ENCODE results near the gene KHK.

DNA sequence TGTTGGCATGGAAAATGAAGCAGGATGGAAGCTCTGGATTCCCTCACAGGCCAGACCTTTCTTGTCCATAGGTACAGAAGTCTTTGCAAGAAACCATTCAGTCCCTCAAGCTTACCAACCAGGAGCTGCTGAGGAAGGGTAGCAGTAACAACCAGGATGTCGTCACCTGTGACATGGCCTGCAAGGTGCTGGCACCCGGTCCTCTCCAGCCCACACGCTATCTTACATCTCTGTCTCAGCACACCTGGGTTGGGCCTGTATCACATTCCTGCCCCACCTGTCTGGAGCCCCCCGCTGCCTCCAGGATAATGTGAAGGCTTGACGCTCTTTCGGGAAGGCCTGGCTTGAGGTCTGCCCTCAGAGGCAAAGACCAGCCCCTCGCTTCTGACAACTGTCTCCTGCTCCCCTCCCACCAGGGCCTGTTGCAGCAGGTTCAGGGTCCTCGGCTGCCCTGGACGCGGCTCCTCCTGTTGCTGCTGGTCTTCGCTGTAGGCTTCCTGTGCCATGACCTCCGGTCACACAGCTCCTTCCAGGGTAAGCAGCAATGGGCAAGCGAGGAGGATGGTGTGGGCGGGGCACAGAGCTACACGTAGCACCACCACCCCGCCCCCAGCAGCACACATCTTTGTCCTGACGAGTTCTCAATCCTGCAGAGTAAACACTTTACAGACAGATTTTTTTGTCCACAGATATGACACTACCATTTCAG lies 47.8 kb upstream of the KHK start:
- TF ChIP-seq, protein P1, sequence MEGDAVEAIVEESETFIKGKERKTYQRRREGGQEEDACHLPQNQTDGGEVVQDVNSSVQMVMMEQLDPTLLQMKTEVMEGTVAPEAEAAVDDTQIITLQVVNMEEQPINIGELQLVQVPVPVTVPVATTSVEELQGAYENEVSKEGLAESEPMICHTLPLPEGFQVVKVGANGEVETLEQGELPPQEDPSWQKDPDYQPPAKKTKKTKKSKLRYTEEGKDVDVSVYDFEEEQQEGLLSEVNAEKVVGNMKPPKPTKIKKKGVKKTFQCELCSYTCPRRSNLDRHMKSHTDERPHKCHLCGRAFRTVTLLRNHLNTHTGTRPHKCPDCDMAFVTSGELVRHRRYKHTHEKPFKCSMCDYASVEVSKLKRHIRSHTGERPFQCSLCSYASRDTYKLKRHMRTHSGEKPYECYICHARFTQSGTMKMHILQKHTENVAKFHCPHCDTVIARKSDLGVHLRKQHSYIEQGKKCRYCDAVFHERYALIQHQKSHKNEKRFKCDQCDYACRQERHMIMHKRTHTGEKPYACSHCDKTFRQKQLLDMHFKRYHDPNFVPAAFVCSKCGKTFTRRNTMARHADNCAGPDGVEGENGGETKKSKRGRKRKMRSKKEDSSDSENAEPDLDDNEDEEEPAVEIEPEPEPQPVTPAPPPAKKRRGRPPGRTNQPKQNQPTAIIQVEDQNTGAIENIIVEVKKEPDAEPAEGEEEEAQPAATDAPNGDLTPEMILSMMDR (IDR thresholded peaks at IDR 0.05), result no peak
- no peak for TF ChIP-seq POLR2A (IDR thresholded peaks at IDR 0.05)
